HUES48 (cell line): ENCODE results near the gene MRPS27.
"Not testable (repeated sequence)": the region's sequence is repeated elsewhere in the genome, so short reads cannot be mapped to it uniquely, and the experiment has no call there.

Experiments
- H3K27ac ChIP-seq: one replicate; pipeline ENCODE4 v1.7.0; 2013; ENCODE audit warnings: low read depth, low read length, inconsistent platforms
- H3K27me3 ChIP-seq: 2 replicates; pipeline ENCODE4 v1.6.1; 2013; ENCODE audit warnings: mild to moderate bottlenecking, low read length; ENCODE audit not compliant: control insufficient read depth, insufficient read depth
- H3K36me3 ChIP-seq: 2 replicates; pipeline ENCODE4 v1.6.1; 2013; ENCODE audit warnings: low read length; ENCODE audit not compliant: control insufficient read depth, insufficient read depth
- H3K4me1 ChIP-seq: 2 replicates; pipeline ENCODE4 v1.6.1; 2013; ENCODE audit warnings: mild to moderate bottlenecking, low read length; ENCODE audit not compliant: control insufficient read depth, insufficient read depth
- H3K4me3 ChIP-seq: 2 replicates; pipeline ENCODE4 v1.5.1; 2013; ENCODE audit warnings: mild to moderate bottlenecking, low read depth, low read length
- H3K9ac ChIP-seq: 2 replicates; pipeline ENCODE4 v1.6.1; 2013; ENCODE audit warnings: mild to moderate bottlenecking, low read depth, low read length, moderate library complexity
- H3K9me3 ChIP-seq: 2 replicates; pipeline ENCODE4 v1.6.1; 2013; ENCODE audit warnings: low read length; ENCODE audit not compliant: control insufficient read depth, insufficient read depth

Gene MRPS27

GRCh38 chr5:72325566-72326305 lies 5.7 kb upstream of the MRPS27 start:
- no peak overlapping the region for H3K27ac ChIP-seq
- H3K9me3 ChIP-seq = no peaks in the 10 kb centered on the region
- H3K36me3 ChIP-seq = peaks cover 69% of the 10 kb centered on the region
- no peak overlapping the region for H3K4me3 ChIP-seq
- no peaks in the 10 kb centered on the region for H3K27me3 ChIP-seq
- peaks cover 6% of the 10 kb centered on the region for H3K4me1 ChIP-seq
- H3K9ac ChIP-seq = no peak overlapping the region

- no peaks in the 10 kb centered on the region for H3K27me3 ChIP-seq
- H3K9ac ChIP-seq = no peak overlapping the region
- no peaks in the 10 kb centered on the region for H3K9me3 ChIP-seq
- peaks cover 57% of the 10 kb centered on the region for H3K36me3 ChIP-seq
- no peak overlapping the region for H3K27ac ChIP-seq
- peaks cover 3% of the 10 kb centered on the region; the same call in 1 of the 2 replicates for H3K4me1 ChIP-seq
- no peak overlapping the region for H3K4me3 ChIP-seq
These were observed 4.3 kb upstream of the MRPS27 start for GRCh38 chr5:72324189-72324825.

GRCh38 chr5:72319435-72319975 lies 535 bp downstream of the MRPS27 start:
- H3K27me3 ChIP-seq, H3K9me3 ChIP-seq, H3K4me1 ChIP-seq: not testable (repeated sequence)
- Histone ChIP-seq H3K27ac (peak overlapping the region; percentile 95), H3K9ac (peak overlapping the region; percentile 96), H3K36me3 (peaks cover 20% of the 10 kb centered on the region), H3K4me3 (peak overlapping the region; percentile 93)

- H3K27ac ChIP-seq = no peak overlapping the region
- H3K27me3 ChIP-seq = no peaks in the 10 kb centered on the region
- no peak overlapping the region for H3K9ac ChIP-seq
- H3K9me3 ChIP-seq = no peaks in the 10 kb centered on the region
- peaks cover 50% of the 10 kb centered on the region for H3K36me3 ChIP-seq
- H3K4me3 ChIP-seq = no peak overlapping the region
- H3K4me1 ChIP-seq = no peaks in the 10 kb centered on the region
These were observed 5.4 kb downstream of the MRPS27 start for GRCh38 chr5:72314571-72315172.

GRCh38 chr5:72313141-72313540 lies 6.9 kb downstream of the MRPS27 start:
- no peaks in the 10 kb centered on the region for H3K9me3 ChIP-seq
- H3K36me3 ChIP-seq = peaks cover 54% of the 10 kb centered on the region
- no peak overlapping the region for H3K27ac ChIP-seq
- peaks cover 5% of the 10 kb centered on the region; the same call in 1 of the 2 replicates for H3K4me1 ChIP-seq
- no peaks in the 10 kb centered on the region for H3K27me3 ChIP-seq
- H3K9ac ChIP-seq = no peak overlapping the region
- H3K4me3 ChIP-seq = no peak overlapping the region

- no peaks in the 10 kb centered on the region for H3K9me3 ChIP-seq
- peaks cover 47% of the 10 kb centered on the region for H3K36me3 ChIP-seq
These were observed 11.2 kb downstream of the MRPS27 start for GRCh38 chr5:72308853-72309191.

GRCh38 chr5:72307968-72308852 lies 11.8 kb downstream of the MRPS27 start:
- Histone ChIP-seq H3K27me3 (no peaks in the 10 kb centered on the region), H3K36me3 (peaks cover 41% of the 10 kb centered on the region), H3K27ac (peak overlapping the region; percentile 96), H3K4me3 (peak overlapping the region; percentile 94), H3K9ac (peak overlapping the region; percentile 92), H3K4me1 (peaks cover 28% of the 10 kb centered on the region), H3K9me3 (no peaks in the 10 kb centered on the region)

More at GRCh38 chr5:72308853-72309191, 11.2 kb downstream of the MRPS27 start:
- peak overlapping the region; percentile 96 for H3K27ac ChIP-seq
- H3K27me3 ChIP-seq = no peaks in the 10 kb centered on the region
- H3K4me3 ChIP-seq = peak overlapping the region; percentile 94
- peaks cover 28% of the 10 kb centered on the region for H3K4me1 ChIP-seq
- peak overlapping the region; percentile 92 for H3K9ac ChIP-seq

- H3K4me3 ChIP-seq = peak overlapping the region; percentile 94
- no peaks in the 10 kb centered on the region for H3K27me3 ChIP-seq
- no peaks in the 10 kb centered on the region for H3K9me3 ChIP-seq
- peaks cover 35% of the 10 kb centered on the region for H3K36me3 ChIP-seq
- peak overlapping the region; percentile 92 for H3K9ac ChIP-seq
- H3K4me1 ChIP-seq = peaks cover 35% of the 10 kb centered on the region
- peak overlapping the region; percentile 96 for H3K27ac ChIP-seq
These were observed 12.5 kb downstream of the MRPS27 start for GRCh38 chr5:72307573-72307967.

- H3K9ac ChIP-seq = no peak overlapping the region
- no peaks in the 10 kb centered on the region for H3K27me3 ChIP-seq
- no peaks in the 10 kb centered on the region for H3K9me3 ChIP-seq
These were observed 14.6 kb downstream of the MRPS27 start for GRCh38 chr5:72305194-72306142.

More at GRCh38 chr5:72305194-72306142, 14.6 kb downstream of the MRPS27 start:
- Histone ChIP-seq H3K4me3 (no peak overlapping the region), H3K36me3 (peaks cover 14% of the 10 kb centered on the region), H3K4me1 (peaks cover 54% of the 10 kb centered on the region), H3K27ac (peak overlapping the region; percentile 44)
